Measurements from ENCODE around the gene MYH11. TPM values are rescaled to one million over a fixed set of nuclear protein-coding genes. Genes with fewer than 3 reads are reported as not detected.
A peak's percentile ranks its signal among the peaks of the same experiment; 100 is the strongest.

Gene MYH11
- total and polyA plus RNA-seq, 2 of the 13 experiments (the other 11 are each of a cell fraction or from before 2014, with no cell fraction given), result not detected

DNA sequence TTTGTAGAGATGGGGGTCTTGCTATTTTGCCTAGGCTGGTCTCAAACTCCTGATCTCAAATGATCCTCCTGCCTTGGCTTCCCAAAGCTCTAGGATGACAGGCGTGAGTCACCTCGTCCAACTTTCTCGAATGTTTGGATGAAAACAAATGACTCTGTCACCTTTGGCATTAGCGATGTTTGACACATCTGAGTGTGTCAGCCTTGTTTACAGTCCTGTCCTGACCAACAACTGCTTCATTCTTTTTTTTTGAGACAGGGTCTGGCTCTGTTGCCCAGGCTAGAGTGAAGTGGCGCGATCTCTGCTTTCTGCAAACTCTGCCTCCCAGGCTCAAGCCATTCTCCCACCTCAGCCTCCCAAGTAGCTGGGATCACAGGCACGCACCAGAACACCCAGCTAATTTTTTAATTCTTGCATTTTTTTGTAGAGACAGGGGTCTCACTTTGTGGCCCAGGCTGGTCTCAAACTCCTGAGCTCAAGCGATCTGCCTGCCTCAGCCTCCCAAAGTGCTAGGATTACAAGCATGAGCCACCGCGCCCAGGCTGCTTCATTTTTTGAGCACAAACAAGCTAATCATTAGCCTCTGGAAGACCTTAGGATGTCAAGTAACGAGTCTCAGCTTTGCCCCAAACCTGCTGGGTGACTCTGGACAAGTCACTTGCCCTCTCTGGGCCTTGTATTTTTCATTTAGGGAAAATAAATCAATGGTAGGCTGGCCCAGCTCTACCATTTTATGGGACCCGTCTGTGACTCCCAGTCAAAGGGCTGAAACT lies 7.4 kb downstream of the MYH11 start:
- Histone ChIP-seq H3K9ac (ENCODE audit: insufficient read depth, low read depth, low read length) (no peak overlapping the region), H3K27ac (ENCODE audit: extremely low read length, insufficient read depth, low read length) (no peak overlapping the region), H3K27me3 (ENCODE audit: control insufficient read depth in 1 of 2, insufficient read depth in 2 of 2, low read length in 2 of 2) (peaks cover 9 to 47% of the 10 kb centered on the region in 2 experiments; a peak in 4 of 5 replicates), H3K4me2 (ENCODE audit: low read depth, low read length) (no peak overlapping the region), H3K9me3 (ENCODE audit: low read length) (no peaks in the 10 kb centered on the region), H3K79me2 (ENCODE audit: insufficient read depth, low read length) (no peaks in the 10 kb centered on the region), H2AFZ (ENCODE audit: low read length) (no peak overlapping the region), H3K4me1 (ENCODE audit: insufficient read depth, low read length) (peaks cover 15% of the 10 kb centered on the region), H3K4me3 (replicated peaks in 1 of 3; ENCODE audit: insufficient read depth in 1 of 3, low read depth in 2 of 3, low read length in 3 of 3) (no peak overlapping the region), H4K20me1 (ENCODE audit: insufficient read depth, low read length) (no peaks in the 10 kb centered on the region), H3K36me3 (replicated peaks in 1 of 2; ENCODE audit: control insufficient read depth in 1 of 2, insufficient read depth in 2 of 2, low read length in 2 of 2) (no peaks in the 10 kb centered on the region)
- ATAC-seq (peak; percentile 39; the same call in 2 of the 3 replicates), FAIRE-seq (no peak), DNase-seq (ENCODE audit: low spot score) (peak; percentile 30)
- 41% methylated on average over 12 of the region's 12 CpGs for WGBS (ENCODE audit: low lambda C conversion rate)
- intact Hi-C loops (cut with micrococcal nuclease; ENCODE audit: unreplicated experiment), result no loop called here
- in situ Hi-C loops (cut with HindIII; ENCODE audit: extremely low pct_ligation_motif_present, low pct_unique_long_range_greater_than_20kb), result no loop called here
- CTCF ChIA-PET (ENCODE audit: low intra/inter-chr PET ratio, low total read pairs), result no interaction called here
- BruUV-seq (replicated peaks), result no TSS peak
- POLR2A ChIA-PET, result no interaction called here
- no peak for TF ChIP-seq ZNF124 (CRISPR knock-in tag; IDR thresholded peaks at IDR 0.05)
- no peak for TF ChIP-seq ZNF570 (CRISPR knock-in tag; IDR thresholded peaks at IDR 0.05; ENCODE audit: borderline replicate concordance)
- 0 out of 2 replicates have a peak, but pooled peaks have one; percentile 8 for TF ChIP-seq FOXK2 (IDR thresholded peaks at IDR 0.05)
- no peak for TF ChIP-seq ZNF891 (CRISPR knock-in tag; IDR thresholded peaks at IDR 0.05)
- TF ChIP-seq ZNF460 (CRISPR knock-in tag; IDR thresholded peaks at IDR 0.05; ENCODE audit: borderline replicate concordance), result no peak
- no peak for TF ChIP-seq SPEN (CRISPR knock-in tag; IDR thresholded peaks at IDR 0.05; ENCODE audit: low read depth)
- no peak for TF ChIP-seq CHCHD3 (CRISPR knock-in tag; IDR thresholded peaks at IDR 0.05)
- TF ChIP-seq, protein P1, sequence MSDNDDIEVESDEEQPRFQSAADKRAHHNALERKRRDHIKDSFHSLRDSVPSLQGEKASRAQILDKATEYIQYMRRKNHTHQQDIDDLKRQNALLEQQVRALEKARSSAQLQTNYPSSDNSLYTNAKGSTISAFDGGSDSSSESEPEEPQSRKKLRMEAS (IDR thresholded peaks at IDR 0.05), result no peak
- no peak for TF ChIP-seq NBN (conservative IDR thresholded peaks at IDR 0.05)
- peak; percentile 42; the same call in 1 of the 2 replicates for TF ChIP-seq SAP130 (CRISPR knock-in tag; IDR thresholded peaks at IDR 0.05; ENCODE audit: low read depth)
- TF ChIP-seq FOXP1 (IDR thresholded peaks at IDR 0.05), result no peak
- peak; percentile 75 for TF ChIP-seq FOXP1 (CRISPR knock-in tag; IDR thresholded peaks at IDR 0.05)
- TF ChIP-seq FOXA1 (IDR thresholded peaks at IDR 0.05), result no peak
- TF ChIP-seq FOXA1 (CRISPR knock-in tag; IDR thresholded peaks at IDR 0.05), result 0 out of 2 replicates have a peak, but pooled peaks have one; percentile 11
- TF ChIP-seq, protein P2, sequence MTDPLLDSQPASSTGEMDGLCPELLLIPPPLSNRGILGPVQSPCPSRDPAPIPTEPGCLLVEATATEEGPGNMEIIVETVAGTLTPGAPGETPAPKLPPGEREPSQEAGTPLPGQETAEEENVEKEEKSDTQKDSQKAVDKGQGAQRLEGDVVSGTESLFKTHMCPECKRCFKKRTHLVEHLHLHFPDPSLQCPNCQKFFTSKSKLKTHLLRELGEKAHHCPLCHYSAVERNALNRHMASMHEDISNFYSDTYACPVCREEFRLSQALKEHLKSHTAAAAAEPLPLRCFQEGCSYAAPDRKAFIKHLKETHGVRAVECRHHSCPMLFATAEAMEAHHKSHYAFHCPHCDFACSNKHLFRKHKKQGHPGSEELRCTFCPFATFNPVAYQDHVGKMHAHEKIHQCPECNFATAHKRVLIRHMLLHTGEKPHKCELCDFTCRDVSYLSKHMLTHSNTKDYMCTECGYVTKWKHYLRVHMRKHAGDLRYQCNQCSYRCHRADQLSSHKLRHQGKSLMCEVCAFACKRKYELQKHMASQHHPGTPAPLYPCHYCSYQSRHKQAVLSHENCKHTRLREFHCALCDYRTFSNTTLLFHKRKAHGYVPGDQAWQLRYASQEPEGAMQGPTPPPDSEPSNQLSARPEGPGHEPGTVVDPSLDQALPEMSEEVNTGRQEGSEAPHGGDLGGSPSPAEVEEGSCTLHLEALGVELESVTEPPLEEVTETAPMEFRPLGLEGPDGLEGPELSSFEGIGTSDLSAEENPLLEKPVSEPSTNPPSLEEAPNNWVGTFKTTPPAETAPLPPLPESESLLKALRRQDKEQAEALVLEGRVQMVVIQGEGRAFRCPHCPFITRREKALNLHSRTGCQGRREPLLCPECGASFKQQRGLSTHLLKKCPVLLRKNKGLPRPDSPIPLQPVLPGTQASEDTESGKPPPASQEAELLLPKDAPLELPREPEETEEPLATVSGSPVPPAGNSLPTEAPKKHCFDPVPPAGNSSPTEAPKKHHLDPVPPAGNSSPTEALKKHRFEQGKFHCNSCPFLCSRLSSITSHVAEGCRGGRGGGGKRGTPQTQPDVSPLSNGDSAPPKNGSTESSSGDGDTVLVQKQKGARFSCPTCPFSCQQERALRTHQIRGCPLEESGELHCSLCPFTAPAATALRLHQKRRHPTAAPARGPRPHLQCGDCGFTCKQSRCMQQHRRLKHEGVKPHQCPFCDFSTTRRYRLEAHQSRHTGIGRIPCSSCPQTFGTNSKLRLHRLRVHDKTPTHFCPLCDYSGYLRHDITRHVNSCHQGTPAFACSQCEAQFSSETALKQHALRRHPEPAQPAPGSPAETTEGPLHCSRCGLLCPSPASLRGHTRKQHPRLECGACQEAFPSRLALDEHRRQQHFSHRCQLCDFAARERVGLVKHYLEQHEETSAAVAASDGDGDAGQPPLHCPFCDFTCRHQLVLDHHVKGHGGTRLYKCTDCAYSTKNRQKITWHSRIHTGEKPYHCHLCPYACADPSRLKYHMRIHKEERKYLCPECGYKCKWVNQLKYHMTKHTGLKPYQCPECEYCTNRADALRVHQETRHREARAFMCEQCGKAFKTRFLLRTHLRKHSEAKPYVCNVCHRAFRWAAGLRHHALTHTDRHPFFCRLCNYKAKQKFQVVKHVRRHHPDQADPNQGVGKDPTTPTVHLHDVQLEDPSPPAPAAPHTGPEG (CRISPR knock-in tag; IDR thresholded peaks at IDR 0.05), result no peak
- TF ChIP-seq TCF7 (IDR thresholded peaks at IDR 0.05; ENCODE audit: low read depth), result no peak
- TF ChIP-seq ZFX (CRISPR knock-in tag; IDR thresholded peaks at IDR 0.05; ENCODE audit: low read depth), result no peak
- 0 out of 2 replicates have a peak, but pooled peaks have one; percentile 47 for TF ChIP-seq FOXA3 (CRISPR knock-in tag; IDR thresholded peaks at IDR 0.05)
- no peak for TF ChIP-seq HNRNPUL1 (IDR thresholded peaks at IDR 0.05; ENCODE audit: low read depth, low read length)
- TF ChIP-seq RFXAP (CRISPR knock-in tag; IDR thresholded peaks at IDR 0.05; ENCODE audit: borderline replicate concordance), result no peak
- TF ChIP-seq, protein P3, sequence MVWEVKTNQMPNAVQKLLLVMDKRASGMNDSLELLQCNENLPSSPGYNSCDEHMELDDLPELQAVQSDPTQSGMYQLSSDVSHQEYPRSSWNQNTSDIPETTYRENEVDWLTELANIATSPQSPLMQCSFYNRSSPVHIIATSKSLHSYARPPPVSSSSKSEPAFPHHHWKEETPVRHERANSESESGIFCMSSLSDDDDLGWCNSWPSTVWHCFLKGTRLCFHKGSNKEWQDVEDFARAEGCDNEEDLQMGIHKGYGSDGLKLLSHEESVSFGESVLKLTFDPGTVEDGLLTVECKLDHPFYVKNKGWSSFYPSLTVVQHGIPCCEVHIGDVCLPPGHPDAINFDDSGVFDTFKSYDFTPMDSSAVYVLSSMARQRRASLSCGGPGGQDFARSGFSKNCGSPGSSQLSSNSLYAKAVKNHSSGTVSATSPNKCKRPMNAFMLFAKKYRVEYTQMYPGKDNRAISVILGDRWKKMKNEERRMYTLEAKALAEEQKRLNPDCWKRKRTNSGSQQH (CRISPR knock-in tag; IDR thresholded peaks at IDR 0.05; ENCODE audit: low read depth), result no peak

Measured in HepG2 (cell line).